ENCODE results near the gene KRT14.
"Not testable (repeated sequence)": the region's sequence is repeated elsewhere in the genome, so short reads cannot be mapped to it uniquely, and the experiment has no call there.

Gene KRT14

GRCh38 chr17:41545829-41546410, 40.8 kb downstream of the KRT14 start:
- DNase-seq: no peak

GRCh38 chr17:41544935-41545334, 41.8 kb downstream of the KRT14 start:
- DNase-seq: no peak

- no peak for DNase-seq
Observed at GRCh38 chr17:41544491-41544892, 42.2 kb downstream of the KRT14 start.

- not testable (repeated sequence) for DNase-seq
Observed at GRCh38 chr17:41542786-41543185, 43.9 kb downstream of the KRT14 start.

GRCh38 chr17:41542357-41542756, 44.3 kb downstream of the KRT14 start:
- DNase-seq: no peak

- DNase-seq: no peak
Observed at GRCh38 chr17:41540921-41541625, 45.6 kb downstream of the KRT14 start.

GRCh38 chr17:41539979-41540701, 46.6 kb downstream of the KRT14 start:
- no peak for DNase-seq

GRCh38 chr17:41539071-41539492, 47.6 kb downstream of the KRT14 start:
- DNase-seq: no peak

GRCh38 chr17:41538565-41538991, 48.1 kb downstream of the KRT14 start:
- DNase-seq: no peak

- DNase-seq: no peak
Observed at GRCh38 chr17:41537990-41538389, 48.7 kb downstream of the KRT14 start.

GRCh38 chr17:41537614-41537954, 49.1 kb downstream of the KRT14 start:
- no peak for DNase-seq

- no peak for DNase-seq
Observed at GRCh38 chr17:41536741-41537613, 49.7 kb downstream of the KRT14 start.

- no peak for DNase-seq
Observed at GRCh38 chr17:41535764-41536481, 50.8 kb downstream of the KRT14 start.

- DNase-seq: no peak
Observed at GRCh38 chr17:41534899-41535546, 51.7 kb downstream of the KRT14 start.

GRCh38 chr17:41533613-41534012, 53.1 kb downstream of the KRT14 start:
- DNase-seq: no peak

GRCh38 chr17:41532947-41533570, 53.6 kb downstream of the KRT14 start:
- no peak for DNase-seq

All from activated CD4-positive, alpha-beta T cell treated with anti-CD3 and anti-CD28 coated beads, Interleukin-2, amount 50 U/mL, for 4 hours (primary cell).